Measurements from ENCODE around the gene TOP2A.

The TOP2A gene

GRCh38 chr17:40355123-40355803, 62.4 kb downstream of the TOP2A start:
- peak; percentile 66 for DNase-seq

DNA sequence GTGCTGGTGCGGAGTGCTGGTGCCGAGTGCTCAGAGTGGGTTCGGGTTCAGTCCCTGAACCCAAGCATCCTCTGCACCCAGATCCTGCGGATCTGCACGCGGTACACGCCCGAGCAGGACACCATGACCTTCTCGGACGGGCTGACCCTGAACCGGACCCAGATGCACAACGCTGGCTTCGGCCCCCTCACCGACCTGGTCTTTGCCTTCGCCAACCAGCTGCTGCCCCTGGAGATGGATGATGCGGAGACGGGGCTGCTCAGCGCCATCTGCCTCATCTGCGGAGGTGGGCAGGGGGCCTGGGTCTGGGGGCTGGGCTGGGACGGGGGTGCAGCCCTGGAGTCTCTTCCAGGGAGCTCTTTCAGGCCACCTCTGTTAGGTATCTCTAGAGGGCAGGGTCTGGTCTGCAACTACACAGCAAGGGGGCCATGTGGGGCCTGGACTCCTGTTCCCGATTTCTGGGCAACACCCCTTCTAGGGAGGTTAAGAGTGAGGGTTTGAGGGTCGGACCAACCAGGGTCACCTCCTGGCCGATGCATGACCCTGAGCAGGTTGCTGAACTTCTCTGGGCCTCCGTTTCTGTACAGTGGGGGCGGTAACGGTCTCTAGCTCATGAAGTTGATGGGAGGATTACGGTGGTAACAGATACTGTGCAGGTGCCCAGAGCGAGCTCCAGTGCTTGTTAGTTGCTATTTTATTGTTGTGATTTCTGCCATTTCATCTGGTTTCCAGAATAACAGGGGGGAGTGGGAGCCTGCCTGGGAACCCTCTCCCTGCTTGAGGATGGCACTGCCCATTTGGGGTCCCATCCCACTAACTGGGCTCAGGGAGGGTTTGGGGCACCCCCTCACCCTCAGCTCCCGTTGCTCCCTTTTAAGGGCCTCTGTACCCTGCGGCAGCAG, 63.2 kb downstream of the TOP2A start:
- no peak for DNase-seq

DNA sequence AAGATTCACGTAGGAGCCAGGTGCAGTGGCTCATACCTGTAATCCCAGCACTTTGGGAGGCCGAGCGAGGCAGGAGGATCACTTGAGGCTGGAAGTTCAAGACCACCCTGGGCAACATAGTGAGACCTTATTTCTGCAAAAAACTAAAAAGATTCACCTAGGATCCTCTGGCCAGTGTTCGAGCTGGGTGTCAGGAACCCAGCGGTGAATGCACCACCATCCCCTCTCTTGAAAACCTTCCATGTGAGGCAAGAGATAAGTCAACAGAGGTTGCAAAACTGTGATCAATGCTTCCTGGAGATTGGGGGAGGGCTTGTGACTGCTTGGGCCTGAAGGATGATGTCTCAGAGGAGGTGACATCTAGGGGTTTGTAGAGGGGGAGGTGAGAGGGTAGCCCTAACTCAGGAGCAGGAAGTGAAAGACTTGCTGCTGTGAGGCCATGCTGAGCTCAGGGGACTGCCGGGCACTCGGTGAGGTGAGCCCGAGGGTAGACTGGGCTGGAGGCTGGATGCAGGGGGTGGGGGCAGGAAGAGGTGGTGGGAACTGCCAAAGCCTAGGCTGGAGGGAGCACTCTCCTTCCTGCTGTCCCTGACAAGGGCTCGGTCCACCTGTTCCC, 64.8 kb downstream of the TOP2A start:
- DNase-seq, result no peak

DNA sequence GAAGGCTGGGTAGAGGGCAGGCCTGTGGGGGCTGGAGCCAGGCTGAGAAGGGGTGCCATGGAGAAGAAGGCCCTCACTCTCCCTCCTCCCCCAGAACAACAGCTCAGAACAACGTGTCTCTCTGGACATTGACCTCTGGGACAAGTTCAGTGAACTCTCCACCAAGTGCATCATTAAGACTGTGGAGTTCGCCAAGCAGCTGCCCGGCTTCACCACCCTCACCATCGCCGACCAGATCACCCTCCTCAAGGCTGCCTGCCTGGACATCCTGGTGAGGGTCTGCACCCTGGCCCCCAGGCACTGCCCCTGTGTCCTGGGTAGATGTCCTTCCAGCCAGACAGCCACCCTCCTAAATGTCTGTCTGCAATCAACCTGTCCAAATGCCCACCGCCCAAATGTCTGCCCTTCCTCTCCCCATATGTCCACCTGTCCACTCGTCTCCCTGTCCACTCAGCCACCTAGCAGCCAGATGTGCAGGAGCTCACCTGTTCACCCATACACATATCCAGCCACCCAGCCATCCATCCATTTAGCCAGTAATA, 65.4 kb downstream of the TOP2A start:
- DNase-seq, result no peak

GRCh38 chr17:40351359-40352236, 66.1 kb downstream of the TOP2A start:
- no peak for DNase-seq

- no peak for DNase-seq
Measured at GRCh38 chr17:40350689-40351358, 66.9 kb downstream of the TOP2A start.

GRCh38 chr17:40349895-40350688, 67.6 kb downstream of the TOP2A start:
- DNase-seq, result no peak

DNA sequence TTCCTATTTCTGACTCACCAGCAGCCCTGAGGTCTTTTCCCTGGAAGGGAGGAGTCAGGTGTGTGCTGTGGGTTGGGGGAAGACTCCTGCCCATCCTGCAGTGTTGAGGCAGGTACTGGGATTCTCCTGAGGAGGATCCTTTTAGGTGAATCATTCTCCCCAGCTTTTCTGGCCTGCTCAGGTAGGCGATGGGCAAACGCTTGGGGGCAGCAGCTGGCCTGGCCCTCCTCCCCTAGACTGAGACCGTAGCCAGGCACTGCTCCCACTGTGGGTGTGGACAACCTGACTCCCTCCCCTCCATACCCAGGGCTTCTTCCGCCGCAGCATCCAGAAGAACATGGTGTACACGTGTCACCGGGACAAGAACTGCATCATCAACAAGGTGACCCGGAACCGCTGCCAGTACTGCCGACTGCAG, 68.2 kb downstream of the TOP2A start:
- DNase-seq, result no peak

DNA sequence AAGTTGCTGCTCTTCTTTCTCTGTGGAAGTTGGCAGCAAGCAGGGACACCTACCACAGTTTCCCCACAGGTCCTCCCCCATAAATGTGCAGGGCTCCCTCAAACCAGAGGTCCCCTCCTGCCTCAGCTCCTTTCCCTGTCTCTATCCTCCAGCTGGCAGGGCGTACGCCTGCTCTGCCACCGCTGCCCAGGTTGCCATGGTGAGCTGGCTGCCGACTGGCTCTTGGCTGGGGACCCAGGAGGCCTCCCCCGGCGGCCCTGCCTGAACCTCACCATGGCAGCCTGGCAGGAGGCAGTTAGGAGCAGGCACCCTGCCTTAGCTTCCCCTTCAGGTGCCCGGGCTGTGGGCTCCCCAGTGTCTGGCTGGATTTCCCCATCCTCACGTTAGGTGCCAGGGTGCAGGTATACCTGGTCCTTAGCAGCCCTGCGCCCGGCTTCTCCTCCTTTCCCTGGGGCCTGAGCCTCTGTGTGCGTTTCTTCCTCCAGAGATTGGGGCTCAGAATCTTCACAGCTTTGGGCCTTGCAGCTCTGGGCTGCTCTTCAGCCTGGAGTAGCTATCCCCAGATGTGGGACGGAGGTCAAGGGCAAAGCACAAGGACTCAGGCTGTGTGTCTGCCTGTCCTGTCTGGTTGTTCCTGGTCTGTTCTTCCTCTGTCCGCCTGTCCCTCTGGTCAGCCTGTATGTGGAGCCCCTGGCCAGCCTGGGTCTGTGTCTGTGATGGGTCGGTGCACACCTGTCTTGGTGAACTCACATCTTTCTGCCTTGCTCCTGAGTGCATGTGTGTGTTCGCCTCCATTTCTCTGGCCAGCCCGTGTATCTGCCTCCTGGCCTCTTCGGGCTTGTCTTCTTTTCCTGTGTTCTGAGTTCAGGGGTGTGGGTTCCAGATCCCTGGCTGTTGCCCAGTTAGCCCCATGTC, 68.9 kb downstream of the TOP2A start:
- DNase-seq, result no peak

GRCh38 chr17:40348136-40348504, 69.6 kb downstream of the TOP2A start:
- DNase-seq, result no peak

DNA sequence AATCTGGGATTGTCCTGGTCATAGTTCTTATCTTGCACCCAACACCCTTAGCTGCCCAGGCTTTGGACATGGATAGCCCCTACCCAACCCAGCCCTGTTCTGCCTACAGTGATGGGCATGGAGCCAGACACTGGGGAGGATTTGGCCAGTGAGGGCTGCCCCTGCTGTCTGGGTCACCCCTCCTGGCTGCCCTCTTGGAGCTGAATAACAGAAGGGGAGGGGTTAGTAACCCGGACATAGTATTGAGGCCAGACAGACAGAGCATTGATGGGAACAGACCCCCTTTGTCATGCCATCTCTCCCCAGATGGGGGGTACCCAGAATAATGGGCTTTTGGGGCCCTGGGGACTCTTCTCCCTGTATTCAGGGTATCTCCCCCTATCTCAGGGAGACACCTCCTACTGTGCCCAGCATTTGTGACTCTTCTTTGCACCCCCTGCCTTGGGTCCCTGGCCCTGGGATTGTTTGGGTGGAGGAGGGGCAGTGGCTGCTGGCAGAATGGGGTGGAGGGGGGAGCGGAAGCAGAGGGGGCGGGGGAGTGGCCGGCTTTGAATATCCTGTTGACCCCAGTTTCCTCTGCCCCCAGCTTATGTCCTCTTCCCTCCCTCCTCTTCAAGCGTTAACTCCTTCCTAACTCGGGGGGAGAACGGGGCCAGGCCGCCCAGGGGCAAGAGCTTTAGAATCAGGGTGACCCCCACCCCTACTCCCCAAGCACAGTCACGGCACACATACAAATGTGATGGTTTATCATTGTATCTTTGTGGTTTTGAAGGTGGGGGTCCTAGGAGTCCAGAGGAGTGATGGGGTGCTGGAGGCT, 70.2 kb downstream of the TOP2A start:
- no peak for DNase-seq

- DNase-seq, result no peak
Measured at GRCh38 chr17:40346765-40347158, 70.9 kb downstream of the TOP2A start.

DNA sequence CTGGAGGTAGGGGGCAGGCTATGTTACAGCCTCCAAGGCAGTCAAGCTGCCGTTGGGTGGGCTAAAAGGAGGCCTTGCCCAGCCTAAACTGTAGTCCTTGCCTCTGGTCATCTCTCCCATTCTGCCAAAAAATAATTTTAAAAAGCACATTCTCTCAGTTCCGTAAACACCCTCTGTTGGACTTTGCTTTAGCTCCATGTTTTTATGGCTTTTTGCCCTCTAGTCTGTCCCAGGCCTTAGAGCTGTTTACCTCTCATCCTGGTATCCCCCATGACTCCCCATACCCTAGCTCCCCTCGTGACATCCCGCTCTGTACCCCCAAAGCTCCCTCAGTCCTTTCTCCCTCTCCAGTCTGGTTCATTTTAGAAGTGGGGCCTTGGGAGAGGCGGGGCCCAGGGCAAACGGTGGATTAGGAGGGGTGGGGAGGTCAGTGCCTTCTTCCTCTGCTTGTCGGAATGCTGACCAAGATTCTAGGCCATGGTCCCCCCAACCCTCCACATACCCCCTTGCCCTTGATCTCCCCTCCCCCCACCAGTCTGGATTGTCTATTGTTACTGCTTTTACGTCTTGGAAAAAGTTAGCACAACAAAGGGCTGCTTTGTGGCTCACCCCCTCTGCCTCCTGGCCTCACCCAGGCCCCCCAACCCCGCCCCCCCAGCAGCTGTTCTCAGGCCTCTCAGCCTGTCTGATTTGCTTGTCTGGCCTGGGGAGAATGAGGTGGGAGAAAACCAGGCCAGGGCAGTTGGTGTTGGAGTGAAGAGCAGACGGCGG, 71.5 kb downstream of the TOP2A start:
- no peak for DNase-seq

DNA sequence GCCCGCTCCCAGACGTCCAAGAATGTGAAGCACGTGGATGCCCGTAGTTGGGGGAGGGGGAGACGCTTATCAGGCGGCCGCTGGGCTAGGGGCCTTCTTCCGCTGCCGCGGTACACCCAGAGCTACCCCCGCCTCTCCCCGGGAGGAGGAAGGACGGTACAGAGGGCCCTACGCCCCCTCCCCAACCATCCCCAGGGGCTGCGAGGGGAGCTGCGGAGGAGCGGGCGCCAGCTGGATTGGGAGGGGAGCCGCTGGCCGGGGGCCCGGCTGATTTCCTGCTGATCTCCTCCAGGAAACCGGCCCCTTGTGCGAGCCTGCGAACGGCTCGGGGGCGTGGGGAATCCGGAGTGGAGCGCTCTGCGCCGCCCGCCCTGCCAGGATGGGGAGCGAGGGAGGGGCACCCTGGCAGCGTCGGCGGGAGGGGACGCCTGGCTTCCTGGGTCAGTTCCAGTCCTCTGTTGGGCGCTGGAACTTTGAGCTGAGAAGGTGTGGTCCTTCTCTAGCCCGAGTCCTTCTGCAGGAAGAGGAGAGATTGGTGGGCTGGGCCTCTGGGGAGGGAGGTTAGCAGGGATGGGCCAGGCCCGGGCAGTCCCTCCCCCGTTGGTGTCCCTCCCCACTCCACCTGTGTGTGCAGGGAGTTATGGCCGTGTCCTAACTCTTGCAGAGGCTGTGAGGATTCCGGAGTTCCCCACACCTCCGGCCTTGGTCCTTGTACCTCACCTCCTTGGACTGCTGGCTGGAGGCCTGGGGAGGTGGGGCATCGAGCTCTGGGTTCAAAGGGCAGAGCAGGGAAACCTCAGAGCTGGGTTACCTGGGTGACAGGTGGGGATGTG, 72.3 kb downstream of the TOP2A start:
- no peak for DNase-seq

DNA sequence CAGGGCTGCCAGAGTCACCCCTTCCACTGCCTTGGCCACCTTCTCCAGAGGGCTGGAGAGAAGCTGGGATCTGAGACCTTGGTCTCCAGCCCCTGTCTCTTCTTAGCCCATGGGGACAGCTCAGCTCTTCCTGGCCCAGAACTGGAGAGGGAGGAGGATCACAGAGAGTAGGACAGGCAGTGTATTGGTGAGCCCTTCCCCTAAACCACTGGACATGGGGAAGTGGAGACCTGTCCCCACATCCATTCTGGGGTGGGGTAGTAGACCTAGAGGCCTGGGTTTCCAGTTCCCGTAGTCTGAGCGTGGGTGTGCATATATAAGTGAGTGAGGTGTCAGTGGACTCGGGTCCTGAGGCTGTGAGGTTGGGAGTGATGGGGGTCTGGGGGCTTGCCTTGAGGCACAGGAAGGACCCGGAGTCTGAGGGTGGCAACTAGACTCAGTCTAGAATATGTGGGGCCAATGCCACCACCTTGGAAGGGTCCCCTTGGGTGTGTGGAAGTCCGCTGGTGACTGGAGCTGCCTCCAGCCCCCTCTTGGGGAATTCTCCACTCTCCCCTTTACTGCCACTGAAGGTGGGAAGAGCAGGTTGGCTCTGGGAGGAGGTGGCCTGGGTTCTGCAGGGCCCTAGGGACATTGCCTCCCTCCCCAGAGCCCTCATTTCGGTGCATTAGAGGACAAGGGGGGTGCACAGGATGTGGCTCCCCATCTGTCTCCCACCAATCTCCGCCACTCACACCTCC, 73.1 kb downstream of the TOP2A start:
- no peak for DNase-seq
